GM21381 (cell line): Measurements from ENCODE around the gene LTBP3.
A peak's percentile ranks its signal among the peaks of the same experiment; 100 is the strongest.
"Not testable (repeated sequence)": the region's sequence is repeated elsewhere in the genome, so short reads cannot be mapped to it uniquely, and the experiment has no call there.

ENCODE experiments used
- ATAC-seq: cut with Tn5 transposase; IDR thresholded peaks from one replicate; pipeline ENCODE4 v1.9.1; 2021; ENCODE audit warnings: mild to moderate bottlenecking, moderate library complexity; ENCODE audit not compliant: unreplicated experiment

LTBP3 gene

GRCh38 chr11:65518941-65519549 lies 39.1 kb downstream of the LTBP3 start:
- not testable (repeated sequence) for ATAC-seq

DNA sequence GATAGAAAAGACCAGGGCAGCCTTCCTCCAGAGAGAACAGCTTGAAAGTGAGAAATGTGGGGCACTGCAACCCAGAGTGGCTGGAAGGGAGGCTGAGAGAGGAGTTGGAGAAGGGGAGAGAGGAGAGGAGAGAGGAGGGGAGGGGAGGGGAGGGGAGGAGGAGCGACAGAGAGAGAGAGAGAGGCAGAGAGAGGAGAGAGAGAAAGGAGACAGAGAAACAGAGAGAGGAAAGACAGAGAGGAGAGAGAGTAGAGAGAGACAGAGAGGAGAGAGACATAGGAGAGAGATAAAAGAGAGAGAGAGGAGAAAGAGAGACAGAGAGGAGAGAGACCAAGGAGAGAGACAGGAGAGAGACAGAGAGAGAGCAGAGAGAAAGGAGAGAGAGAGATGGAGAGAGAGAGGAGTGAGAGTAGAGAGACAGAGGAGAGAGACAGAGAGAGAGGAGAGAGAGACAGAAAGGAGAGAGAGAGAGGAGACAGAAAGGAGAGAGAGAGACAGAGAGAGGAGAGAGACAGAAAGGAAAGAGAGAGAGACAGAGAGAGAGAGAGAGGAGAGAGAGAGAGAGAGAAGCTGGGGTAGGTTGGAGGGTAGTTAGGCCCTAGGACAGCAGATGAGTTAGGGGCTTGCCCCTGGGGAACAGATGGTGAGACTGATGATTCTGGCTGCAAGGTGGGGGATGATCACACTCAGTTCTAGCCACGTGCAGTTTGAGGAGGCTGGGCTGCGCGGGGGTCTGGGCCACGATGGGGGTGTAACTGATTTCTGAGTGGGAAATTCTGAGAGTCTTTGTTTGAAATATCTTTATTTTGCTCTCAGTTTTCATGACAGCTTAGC lies 41.8 kb downstream of the LTBP3 start:
- ATAC-seq, result no peak

GRCh38 chr11:65512311-65512710 lies 45.8 kb downstream of the LTBP3 start:
- ATAC-seq, result not testable (repeated sequence)

- peak; percentile 32 for ATAC-seq
Observed at GRCh38 chr11:65506772-65507505, 51.2 kb downstream of the LTBP3 start.

- ATAC-seq, result peak; percentile 9
Observed at GRCh38 chr11:65506290-65506771, 51.8 kb downstream of the LTBP3 start.

DNA sequence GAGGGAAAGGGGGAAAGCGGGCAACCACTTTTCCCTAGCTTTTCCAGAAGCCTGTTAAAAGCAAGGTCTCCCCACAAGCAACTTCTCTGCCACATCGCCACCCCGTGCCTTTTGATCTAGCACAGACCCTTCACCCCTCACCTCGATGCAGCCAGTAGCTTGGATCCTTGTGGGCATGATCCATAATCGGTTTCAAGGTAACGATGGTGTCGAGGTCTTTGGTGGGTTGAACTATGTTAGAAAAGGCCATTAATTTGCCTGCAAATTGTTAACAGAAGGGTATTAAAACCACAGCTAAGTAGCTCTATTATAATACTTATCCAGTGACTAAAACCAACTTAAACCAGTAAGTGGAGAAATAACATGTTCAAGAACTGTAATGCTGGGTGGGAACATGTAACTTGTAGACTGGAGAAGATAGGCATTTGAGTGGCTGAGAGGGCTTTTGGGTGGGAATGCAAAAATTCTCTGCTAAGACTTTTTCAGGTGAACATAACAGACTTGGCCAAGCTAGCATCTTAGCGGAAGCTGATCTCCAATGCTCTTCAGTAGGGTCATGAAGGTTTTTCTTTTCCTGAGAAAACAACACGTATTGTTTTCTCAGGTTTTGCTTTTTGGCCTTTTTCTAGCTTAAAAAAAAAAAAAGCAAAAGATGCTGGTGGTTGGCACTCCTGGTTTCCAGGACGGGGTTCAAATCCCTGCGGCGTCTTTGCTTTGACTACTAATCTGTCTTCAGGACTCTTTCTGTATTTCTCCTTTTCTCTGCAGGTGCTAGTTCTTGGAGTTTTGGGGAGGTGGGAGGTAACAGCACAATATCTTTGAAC lies 52.5 kb downstream of the LTBP3 start:
- no peak for ATAC-seq

GRCh38 chr11:65504674-65505465 lies 53.3 kb downstream of the LTBP3 start:
- ATAC-seq, result no peak

- no peak for ATAC-seq
Observed at GRCh38 chr11:65503949-65504673, 54.0 kb downstream of the LTBP3 start.

DNA sequence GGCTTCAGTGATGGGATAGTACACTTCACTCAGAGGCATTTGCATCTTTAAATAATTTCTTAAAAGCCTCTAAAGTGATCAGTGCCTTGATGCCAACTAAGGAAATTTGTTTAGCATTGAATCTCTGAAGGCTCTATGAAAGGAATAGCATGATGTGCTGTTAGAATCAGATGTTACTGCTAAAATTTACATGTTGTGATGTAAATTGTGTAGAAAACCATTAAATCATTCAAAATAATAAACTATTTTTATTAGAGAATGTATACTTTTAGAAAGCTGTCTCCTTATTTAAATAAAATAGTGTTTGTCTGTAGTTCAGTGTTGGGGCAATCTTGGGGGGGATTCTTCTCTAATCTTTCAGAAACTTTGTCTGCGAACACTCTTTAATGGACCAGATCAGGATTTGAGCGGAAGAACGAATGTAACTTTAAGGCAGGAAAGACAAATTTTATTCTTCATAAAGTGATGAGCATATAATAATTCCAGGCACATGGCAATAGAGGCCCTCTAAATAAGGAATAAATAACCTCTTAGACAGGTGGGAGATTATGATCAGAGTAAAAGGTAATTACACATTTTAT lies 54.7 kb downstream of the LTBP3 start:
- ATAC-seq, result no peak

- ATAC-seq, result no peak
Observed at GRCh38 chr11:65502555-65503367, 55.4 kb downstream of the LTBP3 start.

GRCh38 chr11:65502274-65502554 lies 55.9 kb downstream of the LTBP3 start:
- no peak for ATAC-seq

DNA sequence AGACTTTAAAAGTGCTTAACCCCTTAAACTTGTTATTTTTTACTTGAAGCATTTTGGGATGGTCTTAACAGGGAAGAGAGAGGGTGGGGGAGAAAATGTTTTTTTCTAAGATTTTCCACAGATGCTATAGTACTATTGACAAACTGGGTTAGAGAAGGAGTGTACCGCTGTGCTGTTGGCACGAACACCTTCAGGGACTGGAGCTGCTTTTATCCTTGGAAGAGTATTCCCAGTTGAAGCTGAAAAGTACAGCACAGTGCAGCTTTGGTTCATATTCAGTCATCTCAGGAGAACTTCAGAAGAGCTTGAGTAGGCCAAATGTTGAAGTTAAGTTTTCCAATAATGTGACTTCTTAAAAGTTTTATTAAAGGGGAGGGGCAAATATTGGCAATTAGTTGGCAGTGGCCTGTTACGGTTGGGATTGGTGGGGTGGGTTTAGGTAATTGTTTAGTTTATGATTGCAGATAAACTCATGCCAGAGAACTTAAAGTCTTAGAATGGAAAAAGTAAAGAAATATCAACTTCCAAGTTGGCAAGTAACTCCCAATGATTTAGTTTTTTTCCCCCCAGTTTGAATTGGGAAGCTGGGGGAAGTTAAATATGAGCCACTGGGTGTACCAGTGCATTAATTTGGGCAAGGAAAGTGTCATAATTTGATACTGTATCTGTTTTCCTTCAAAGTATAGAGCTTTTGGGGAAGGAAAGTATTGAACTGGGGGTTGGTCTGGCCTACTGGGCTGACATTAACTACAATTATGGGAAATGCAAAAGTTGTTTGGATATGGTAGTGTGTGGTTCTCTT lies 56.5 kb downstream of the LTBP3 start:
- ATAC-seq, result no peak

GRCh38 chr11:65501186-65501471 lies 57.0 kb downstream of the LTBP3 start:
- no peak for ATAC-seq

GRCh38 chr11:65500387-65501185 lies 57.6 kb downstream of the LTBP3 start:
- no peak for ATAC-seq

DNA sequence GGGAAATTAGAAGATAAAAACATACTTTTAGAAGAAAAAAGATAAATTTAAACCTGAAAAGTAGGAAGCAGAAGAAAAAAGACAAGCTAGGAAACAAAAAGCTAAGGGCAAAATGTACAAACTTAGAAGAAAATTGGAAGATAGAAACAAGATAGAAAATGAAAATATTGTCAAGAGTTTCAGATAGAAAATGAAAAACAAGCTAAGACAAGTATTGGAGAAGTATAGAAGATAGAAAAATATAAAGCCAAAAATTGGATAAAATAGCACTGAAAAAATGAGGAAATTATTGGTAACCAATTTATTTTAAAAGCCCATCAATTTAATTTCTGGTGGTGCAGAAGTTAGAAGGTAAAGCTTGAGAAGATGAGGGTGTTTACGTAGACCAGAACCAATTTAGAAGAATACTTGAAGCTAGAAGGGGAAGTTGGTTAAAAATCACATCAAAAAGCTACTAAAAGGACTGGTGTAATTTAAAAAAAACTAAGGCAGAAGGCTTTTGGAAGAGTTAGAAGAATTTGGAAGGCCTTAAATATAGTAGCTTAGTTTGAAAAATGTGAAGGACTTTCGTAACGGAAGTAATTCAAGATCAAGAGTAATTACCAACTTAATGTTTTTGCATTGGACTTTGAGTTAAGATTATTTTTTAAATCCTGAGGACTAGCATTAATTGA lies 58.3 kb downstream of the LTBP3 start:
- ATAC-seq, result no peak

DNA sequence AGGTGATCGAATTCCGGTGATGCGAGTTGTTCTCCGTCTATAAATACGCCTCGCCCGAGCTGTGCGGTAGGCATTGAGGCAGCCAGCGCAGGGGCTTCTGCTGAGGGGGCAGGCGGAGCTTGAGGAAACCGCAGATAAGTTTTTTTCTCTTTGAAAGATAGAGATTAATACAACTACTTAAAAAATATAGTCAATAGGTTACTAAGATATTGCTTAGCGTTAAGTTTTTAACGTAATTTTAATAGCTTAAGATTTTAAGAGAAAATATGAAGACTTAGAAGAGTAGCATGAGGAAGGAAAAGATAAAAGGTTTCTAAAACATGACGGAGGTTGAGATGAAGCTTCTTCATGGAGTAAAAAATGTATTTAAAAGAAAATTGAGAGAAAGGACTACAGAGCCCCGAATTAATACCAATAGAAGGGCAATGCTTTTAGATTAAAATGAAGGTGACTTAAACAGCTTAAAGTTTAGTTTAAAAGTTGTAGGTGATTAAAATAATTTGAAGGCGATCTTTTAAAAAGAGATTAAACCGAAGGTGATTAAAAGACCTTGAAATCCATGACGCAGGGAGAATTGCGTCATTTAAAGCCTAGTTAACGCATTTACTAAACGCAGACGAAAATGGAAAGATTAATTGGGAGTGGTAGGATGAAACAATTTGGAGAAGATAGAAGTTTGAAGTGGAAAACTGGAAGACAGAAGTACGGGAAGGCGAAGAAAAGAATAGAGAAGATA lies 59.0 kb downstream of the LTBP3 start, which contains the start of gene MALAT1:
Gene MALAT1 (plus strand): TSS at position 69 of the 736 bp plus-strand sequence.
- peak; percentile 43 for ATAC-seq
